ENCODE measurements around the gene TDRD9.

- TF ChIP-seq, protein P1, sequence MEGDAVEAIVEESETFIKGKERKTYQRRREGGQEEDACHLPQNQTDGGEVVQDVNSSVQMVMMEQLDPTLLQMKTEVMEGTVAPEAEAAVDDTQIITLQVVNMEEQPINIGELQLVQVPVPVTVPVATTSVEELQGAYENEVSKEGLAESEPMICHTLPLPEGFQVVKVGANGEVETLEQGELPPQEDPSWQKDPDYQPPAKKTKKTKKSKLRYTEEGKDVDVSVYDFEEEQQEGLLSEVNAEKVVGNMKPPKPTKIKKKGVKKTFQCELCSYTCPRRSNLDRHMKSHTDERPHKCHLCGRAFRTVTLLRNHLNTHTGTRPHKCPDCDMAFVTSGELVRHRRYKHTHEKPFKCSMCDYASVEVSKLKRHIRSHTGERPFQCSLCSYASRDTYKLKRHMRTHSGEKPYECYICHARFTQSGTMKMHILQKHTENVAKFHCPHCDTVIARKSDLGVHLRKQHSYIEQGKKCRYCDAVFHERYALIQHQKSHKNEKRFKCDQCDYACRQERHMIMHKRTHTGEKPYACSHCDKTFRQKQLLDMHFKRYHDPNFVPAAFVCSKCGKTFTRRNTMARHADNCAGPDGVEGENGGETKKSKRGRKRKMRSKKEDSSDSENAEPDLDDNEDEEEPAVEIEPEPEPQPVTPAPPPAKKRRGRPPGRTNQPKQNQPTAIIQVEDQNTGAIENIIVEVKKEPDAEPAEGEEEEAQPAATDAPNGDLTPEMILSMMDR (IDR thresholded peaks at IDR 0.05): no peak
- TF ChIP-seq SIN3A (IDR thresholded peaks at IDR 0.05; ENCODE audit: borderline replicate concordance, insufficient read depth, low read depth, low read length): no peak
- TF ChIP-seq POLR2AphosphoS5 (IDR thresholded peaks at IDR 0.05; ENCODE audit: low read depth, low read length): no peak
- TF ChIP-seq REST (IDR thresholded peaks at IDR 0.05; ENCODE audit: insufficient read depth in 1 of 2, low read depth in 2 of 2, low read length in 1 of 2): no peak
Observed at GRCh38 chr14:103961928-103962578, 33.8 kb downstream of the TDRD9 start.

All from Panc1 (cell line).